GM18502 (cell line): ENCODE results near the gene LRRTM1.

Experiments
- ATAC-seq: cut with Tn5 transposase; IDR thresholded peaks from one replicate; pipeline ENCODE4 v1.9.1; 2021; ENCODE audit warnings: mild to moderate bottlenecking; ENCODE audit not compliant: unreplicated experiment, poor library complexity

Gene LRRTM1

DNA sequence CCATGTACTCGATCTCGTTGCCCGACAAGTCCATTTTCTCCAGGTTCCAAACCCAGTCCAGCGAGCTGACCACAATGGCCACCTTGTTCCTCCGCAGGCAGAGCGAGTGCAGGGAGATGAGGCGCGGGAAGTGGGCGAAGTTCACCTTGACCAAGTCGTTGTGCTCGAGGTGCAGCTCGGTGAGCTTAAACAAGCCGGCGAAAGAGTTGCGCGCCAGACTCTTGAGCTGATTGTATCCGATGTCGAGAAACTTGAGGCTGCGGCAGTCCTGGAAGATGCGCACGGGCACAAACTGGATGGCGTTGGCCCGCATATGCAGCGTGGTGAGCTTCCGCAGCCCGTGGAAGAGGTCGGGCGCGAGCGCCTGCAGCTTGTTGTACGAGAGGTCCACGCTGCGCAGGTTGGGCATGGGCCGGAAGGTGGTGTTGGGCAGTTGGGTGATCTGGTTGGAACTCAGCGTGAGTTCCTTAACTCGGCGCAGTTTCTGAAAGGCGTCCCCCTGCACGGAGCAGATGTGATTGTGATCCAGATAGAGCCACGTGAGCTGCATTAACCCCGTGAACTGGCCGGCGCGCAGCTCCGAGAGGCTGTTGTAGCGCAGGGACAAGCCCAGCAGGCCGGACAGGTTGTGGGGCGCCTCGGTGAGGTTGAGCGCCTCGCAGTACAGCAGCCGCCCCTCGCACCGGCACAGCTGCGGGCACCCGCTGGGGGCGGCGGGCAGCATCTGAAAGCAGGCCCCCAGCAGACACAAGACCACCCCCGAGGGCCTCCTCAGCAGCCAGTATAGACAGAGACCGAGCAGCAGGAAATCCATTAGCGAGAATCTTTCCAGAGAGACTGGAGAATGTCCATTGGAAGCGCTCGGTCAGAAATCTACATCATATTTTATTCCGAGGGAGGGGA, 1.3 kb downstream of the LRRTM1 start:
- ATAC-seq, result no peak

GRCh38 chr2:80302314-80303005, 2.1 kb downstream of the LRRTM1 start:
- no peak for ATAC-seq

GRCh38 chr2:80302001-80302313, 2.6 kb downstream of the LRRTM1 start:
- ATAC-seq, result no peak

GRCh38 chr2:80300954-80301353, 3.6 kb downstream of the LRRTM1 start:
- ATAC-seq, result no peak

GRCh38 chr2:80300346-80300745, 4.2 kb downstream of the LRRTM1 start:
- no peak for ATAC-seq

DNA sequence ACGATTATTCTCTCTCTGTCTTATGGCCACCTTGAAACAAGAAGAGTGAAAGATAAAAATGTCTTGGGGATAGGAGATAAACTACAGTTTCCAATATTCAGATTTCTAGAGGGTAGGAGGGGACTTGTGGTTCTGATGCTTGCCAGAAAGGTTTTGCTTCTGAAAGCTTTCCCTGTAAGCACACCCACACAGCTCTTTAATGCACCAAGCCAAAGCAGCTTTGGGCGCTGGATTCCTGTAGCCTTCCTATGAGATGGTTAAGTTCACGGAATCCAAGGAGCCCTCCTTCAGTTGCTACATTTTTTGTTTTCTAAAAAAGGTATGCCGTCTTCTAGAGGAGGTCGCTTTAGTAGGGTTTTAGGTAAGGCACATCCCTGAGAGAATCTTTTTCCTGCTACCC, 4.9 kb downstream of the LRRTM1 start:
- ATAC-seq, result no peak

GRCh38 chr2:80298954-80299353, 5.6 kb downstream of the LRRTM1 start:
- ATAC-seq, result no peak

DNA sequence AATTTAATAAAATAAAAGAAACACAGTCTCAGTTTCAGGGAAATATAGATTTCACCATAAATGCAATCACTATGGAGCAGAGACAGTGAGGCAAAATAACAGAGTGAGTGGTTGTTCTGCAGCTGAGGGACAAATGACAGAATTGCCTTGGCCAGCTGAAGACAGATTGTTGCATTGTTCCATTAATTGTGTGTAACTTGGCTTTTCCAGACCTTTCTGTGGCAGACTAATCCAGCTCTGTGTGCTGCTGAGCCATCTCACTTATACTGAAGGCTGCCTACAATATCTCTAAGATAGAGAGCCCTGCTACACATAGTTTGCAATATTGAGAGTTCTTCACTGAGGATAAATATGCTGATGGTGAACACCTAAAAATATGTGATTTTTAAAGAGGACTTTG, 11.5 kb downstream of the LRRTM1 start:
- no peak for ATAC-seq

- no peak for ATAC-seq
Measured at GRCh38 chr2:80292474-80292873, 12.1 kb downstream of the LRRTM1 start.

DNA sequence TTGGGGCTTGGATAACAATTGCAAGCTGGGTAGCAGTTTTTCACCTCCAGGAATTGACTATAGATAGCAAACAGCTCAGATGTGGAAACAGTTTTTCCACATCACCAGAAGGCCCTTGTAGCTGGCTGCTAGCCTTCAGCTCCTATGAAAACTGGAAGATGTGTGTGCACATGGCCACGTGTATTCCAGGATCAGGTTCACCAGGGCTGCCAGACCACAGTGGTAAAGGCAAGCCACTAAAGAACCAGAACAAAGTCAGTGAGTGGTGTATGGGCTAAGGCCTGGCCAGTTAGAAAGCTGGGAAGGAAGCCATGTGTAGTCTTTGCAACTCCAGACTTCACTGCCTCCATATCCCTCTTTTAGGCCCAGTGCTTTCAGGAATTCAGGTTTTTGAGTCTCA, 12.9 kb downstream of the LRRTM1 start:
- no peak for ATAC-seq

- ATAC-seq, result no peak
Measured at GRCh38 chr2:80288576-80288975, 16.0 kb downstream of the LRRTM1 start.

- no peak for ATAC-seq
Measured at GRCh38 chr2:80281049-80281448, 23.5 kb downstream of the LRRTM1 start.

- ATAC-seq, result no peak
Measured at GRCh38 chr2:80280598-80280997, 24.0 kb downstream of the LRRTM1 start.

DNA sequence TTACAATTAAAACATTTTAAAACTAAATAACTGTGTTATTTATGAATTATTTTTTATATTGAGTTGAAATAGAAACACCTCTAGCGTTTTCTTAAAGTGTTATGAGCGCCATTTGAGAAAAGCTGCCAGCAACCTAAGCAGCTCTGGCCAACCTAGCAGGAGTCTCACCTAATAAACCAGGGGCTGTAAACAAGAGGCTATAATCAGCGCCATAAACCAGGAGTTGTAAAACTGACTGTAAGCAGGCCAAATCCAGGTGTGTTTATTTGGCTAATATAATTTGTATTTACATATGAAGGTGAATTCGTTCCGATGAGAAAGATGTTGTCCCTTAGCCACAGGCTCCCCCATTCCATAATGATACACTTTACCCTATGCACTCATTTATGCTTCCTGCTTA, 34.7 kb downstream of the LRRTM1 start:
- no peak for ATAC-seq

DNA sequence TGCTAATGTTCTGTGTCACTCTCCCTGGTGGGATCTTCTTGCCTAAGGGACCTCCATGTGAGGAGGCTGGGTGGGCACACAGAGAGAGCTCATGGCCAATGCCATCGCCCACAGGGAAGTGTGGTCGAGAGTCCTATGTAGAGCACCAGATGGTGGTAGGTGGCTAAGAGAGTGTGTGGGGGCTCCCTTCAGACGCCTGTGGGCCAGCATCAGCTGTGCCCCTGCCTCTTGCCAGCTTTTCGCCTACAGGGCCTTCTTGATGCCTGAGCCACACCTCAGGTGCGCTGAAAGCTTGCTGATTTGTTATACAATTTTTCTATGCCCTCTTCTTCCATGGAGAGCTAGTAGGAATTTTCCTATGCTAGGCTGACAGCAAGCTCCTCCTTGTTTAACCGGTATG, 38.3 kb downstream of the LRRTM1 start:
- ATAC-seq, result no peak

GRCh38 chr2:80259292-80259691, 45.3 kb downstream of the LRRTM1 start:
- no peak for ATAC-seq

DNA sequence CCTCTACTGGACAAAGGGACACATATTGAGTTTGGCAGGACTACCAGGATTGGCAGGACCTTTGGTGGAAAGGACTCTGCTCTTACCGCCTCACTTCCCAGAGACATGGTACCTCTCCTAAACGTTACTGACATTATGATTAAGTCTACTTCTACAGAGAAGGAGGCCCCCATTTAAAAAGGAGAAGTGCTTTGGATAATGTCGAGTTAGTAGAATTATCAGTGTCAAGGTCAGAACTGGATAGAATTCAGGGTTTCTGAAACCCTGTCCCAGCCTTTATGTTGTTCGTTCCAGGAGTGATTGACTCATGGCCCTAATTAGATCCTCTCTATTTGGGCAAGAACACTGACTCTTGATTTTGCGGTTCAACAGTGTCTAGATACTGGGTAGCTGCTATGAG, 45.8 kb downstream of the LRRTM1 start:
- no peak for ATAC-seq

GRCh38 chr2:80258341-80258740, 46.2 kb downstream of the LRRTM1 start:
- ATAC-seq, result no peak

DNA sequence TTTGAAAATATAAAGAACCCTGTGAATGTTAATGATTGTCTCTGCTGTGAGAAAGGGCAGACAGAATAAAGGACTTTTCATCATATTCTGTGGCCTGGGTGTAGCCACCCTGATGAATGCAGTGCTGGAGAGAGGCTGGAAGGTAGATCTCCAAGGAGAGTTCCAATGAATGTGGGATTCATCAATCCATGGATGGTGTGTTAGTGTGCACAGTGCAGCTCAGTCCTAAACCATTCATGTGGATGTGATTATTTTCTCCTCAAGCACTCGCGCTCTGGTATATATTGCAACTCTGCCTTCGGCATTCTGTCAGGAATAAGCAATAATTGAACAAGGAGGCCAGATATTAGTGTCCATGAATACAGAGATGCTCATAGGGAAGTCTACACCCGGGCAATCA, 47.1 kb downstream of the LRRTM1 start:
- no peak for ATAC-seq

- ATAC-seq, result no peak
Measured at GRCh38 chr2:80256782-80257167, 47.8 kb downstream of the LRRTM1 start.

DNA sequence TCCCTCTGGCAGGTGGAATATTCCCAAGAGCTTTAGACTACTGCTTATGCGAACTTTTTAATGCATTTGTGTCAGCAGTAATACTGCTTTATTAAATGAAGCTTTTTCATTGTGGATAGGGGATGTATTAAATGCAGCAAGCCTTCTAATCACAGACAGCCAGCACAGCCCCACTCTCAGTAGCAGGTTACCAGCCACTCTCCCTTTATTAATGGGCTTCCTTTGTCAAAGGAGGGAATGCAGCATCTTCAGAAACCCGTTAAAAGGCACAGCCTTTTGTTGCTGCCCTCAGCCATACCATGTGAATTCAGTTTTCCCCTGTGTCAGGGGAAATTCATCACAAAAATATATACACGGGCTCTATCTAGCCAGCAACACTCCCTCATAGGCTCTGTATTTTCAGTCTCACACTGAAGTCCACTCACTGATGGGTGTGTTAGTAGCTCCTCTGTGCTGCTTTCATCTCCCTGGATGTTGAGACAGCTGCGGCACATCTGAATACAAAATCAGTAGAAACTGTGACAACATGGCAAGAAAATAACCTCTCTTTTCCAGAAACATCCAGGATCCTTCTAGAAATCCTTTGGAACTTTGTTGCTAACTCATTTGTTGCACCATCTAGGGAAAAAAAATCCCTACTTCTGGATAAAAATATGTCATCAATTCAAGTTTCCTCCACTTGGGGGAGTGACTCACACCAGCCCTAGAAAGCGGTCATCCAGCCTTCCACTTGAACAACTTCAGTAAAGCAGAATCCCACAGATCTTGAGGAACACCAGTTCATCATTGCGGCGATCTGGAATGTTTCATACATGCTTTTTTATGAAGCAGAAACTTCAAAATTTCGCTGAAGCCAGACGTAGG, 48.4 kb downstream of the LRRTM1 start:
- ATAC-seq, result no peak
